Astrocyte (in vitro differentiated cells and primary cell): ENCODE measurements around the gene PPP1R12B. TPM values are rescaled to one million over a fixed set of nuclear protein-coding genes. Genes with fewer than 3 reads are reported as not detected.

Experiments used
- DNase-seq: peaks from one replicate; pipeline ENCODE4 v3.0.0-alpha.2; 2010; ENCODE audit warnings: low read depth
- FAIRE-seq: peaks from 2 replicates; lab custom pipeline; 2011; peaks lifted over from hg19 to GRCh38; lab: Jason Lieb, UNC
- H2AFZ ChIP-seq: 2 replicates; pipeline ENCODE4 v1.6.0; 2012; ENCODE audit warnings: low read depth, low read length, inconsistent platforms
- H3K27ac ChIP-seq: 2 replicates; pipeline ENCODE4 v1.5.1; 2011; ENCODE audit warnings: low read depth, low read length, inconsistent platforms
- H3K27me3 ChIP-seq: 2 replicates; pipeline ENCODE4 v1.6.0; 2011; ENCODE audit warnings: low read length, inconsistent platforms; ENCODE audit not compliant: insufficient read depth
- H3K36me3 ChIP-seq: 2 replicates; pipeline ENCODE4 v1.5.1; 2011; ENCODE audit warnings: low read length, inconsistent platforms; ENCODE audit not compliant: insufficient read depth
- H3K4me1 ChIP-seq: 2 replicates; pipeline ENCODE4 v1.5.1; 2011; ENCODE audit warnings: low read length, inconsistent platforms; ENCODE audit not compliant: insufficient read depth
- H3K4me2 ChIP-seq: 2 replicates; pipeline ENCODE4 v1.6.0; 2012; ENCODE audit warnings: low read length, inconsistent platforms
- H3K4me3 ChIP-seq: 2 replicates; pipeline ENCODE4 v1.5.1; 2011; ENCODE audit warnings: low read depth, mild to moderate bottlenecking, low read length, inconsistent platforms; ENCODE audit not compliant: insufficient read depth
- H3K79me2 ChIP-seq: 2 replicates; pipeline ENCODE4 v1.6.0; 2012; ENCODE audit warnings: mild to moderate bottlenecking, low read length, inconsistent platforms; ENCODE audit not compliant: insufficient read depth
- H3K9ac ChIP-seq: 2 replicates; pipeline ENCODE4 v1.6.0; 2012; ENCODE audit warnings: mild to moderate bottlenecking, low read length, inconsistent platforms
- H3K9me3 ChIP-seq: 2 replicates; pipeline ENCODE4 v1.5.1; 2012; ENCODE audit warnings: low read depth, mild to moderate bottlenecking, low read length, inconsistent platforms; ENCODE audit not compliant: insufficient read depth
- H4K20me1 ChIP-seq: 2 replicates; pipeline ENCODE4 v1.6.0; 2012; ENCODE audit warnings: low read length, inconsistent platforms; ENCODE audit not compliant: insufficient read depth
- H3K27ac Mint-ChIP-seq: one replicate; pipeline ENCODE4 v1.8.0; 2021; ENCODE audit warnings: mild to moderate bottlenecking, mixed read lengths; ENCODE audit not compliant: unreplicated experiment
- H3K27me3 Mint-ChIP-seq: one replicate; pipeline ENCODE4 v1.8.0; 2021; ENCODE audit warnings: low read depth, mixed read lengths; ENCODE audit not compliant: unreplicated experiment
- H3K36me3 Mint-ChIP-seq: one replicate; pipeline ENCODE4 v1.8.0; 2021; ENCODE audit warnings: low read depth, mixed read lengths; ENCODE audit not compliant: unreplicated experiment
- H3K4me1 Mint-ChIP-seq: one replicate; pipeline ENCODE4 v1.8.0; 2021; ENCODE audit warnings: low read depth, mixed read lengths; ENCODE audit not compliant: unreplicated experiment
- H3K4me3 Mint-ChIP-seq: one replicate; pipeline ENCODE4 v1.8.0; 2021; ENCODE audit warnings: mild to moderate bottlenecking, moderate library complexity, mixed read lengths; ENCODE audit not compliant: unreplicated experiment
- H3K9me3 Mint-ChIP-seq: one replicate; pipeline ENCODE4 v1.8.0; 2021; ENCODE audit warnings: mild to moderate bottlenecking, mixed read lengths; ENCODE audit not compliant: unreplicated experiment
- EZH2 ChIP-seq: IDR thresholded peaks from 2 replicates; pipeline ENCODE4 v1.6.1; 2012; ENCODE audit warnings: mild to moderate bottlenecking, low read length, inconsistent platforms; ENCODE audit not compliant: insufficient read depth
- total RNA-seq: library from RNA; stranded (reverse); gene quantifications from 2 replicates; pipeline ENCODE4 v1.2.1, GENCODE V29; 2021
- TF ChIP-seq, protein P1 (sequence below): IDR thresholded peaks from 2 replicates; pipeline ENCODE4 v1.5.1; 2011; ENCODE audit warnings: low read depth, mild to moderate bottlenecking, inconsistent platforms, low read length, moderate library complexity; ENCODE audit not compliant: insufficient read depth

PPP1R12B gene
- total RNA-seq, 1 donor from 2014 or later = 12.2 TPM

DNA sequence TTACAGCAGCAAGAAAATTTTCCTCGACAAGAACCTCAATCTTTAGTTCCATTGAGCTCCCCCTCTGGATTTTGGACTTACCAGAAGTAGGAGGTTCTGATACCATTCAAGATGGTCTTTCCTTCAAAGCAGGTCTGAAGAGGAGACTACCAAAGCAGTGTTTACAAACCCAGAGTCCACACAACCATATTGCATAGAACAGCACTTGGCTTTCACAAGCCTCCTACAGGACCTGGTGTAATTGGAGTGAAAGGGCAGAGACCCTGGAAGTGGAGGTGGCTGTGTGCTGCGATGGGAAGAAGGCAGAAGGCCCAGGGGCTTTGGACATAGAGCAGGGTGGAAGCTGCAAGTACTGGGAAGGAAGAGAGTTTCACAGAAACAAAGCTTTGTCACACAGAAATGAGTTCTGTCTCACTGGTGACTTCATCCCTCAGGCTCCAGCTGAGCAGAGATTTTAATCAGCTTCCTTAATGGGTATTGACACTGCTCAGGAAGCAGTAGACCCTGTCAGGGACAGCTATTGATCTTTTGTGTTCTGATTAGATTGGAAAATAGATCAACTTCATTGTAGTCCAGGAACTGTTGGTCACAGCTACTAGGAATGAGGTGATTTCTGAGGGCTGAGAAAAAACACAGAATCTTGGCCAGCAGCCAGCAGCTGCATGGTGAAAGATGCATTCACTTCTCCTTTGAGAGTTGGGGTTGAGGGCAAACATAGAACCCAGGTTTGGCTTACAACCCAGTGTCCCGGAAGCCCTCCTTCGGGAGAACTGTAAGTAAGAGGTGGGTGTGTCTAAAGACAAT is 237.7 kb downstream of the PPP1R12B start:
- H3K4me1 Mint-ChIP-seq = peaks cover 48% of the 10 kb centered on the region
- Histone ChIP-seq H3K27ac (peak overlapping the region; percentile 41), H3K4me2 (peak overlapping the region; percentile 17), H4K20me1 (no peaks in the 10 kb centered on the region), H3K4me1 (peaks cover 35% of the 10 kb centered on the region), H3K79me2 (no peaks in the 10 kb centered on the region), H3K9ac (peak overlapping the region; percentile 11), H3K27me3 (no peaks in the 10 kb centered on the region), H2AFZ (no peak overlapping the region), H3K4me3 (no peak overlapping the region), H3K36me3 (no peaks in the 10 kb centered on the region), H3K9me3 (no peaks in the 10 kb centered on the region)
- peaks cover 9% of the 10 kb centered on the region for H3K36me3 Mint-ChIP-seq
- TF ChIP-seq, protein P1, sequence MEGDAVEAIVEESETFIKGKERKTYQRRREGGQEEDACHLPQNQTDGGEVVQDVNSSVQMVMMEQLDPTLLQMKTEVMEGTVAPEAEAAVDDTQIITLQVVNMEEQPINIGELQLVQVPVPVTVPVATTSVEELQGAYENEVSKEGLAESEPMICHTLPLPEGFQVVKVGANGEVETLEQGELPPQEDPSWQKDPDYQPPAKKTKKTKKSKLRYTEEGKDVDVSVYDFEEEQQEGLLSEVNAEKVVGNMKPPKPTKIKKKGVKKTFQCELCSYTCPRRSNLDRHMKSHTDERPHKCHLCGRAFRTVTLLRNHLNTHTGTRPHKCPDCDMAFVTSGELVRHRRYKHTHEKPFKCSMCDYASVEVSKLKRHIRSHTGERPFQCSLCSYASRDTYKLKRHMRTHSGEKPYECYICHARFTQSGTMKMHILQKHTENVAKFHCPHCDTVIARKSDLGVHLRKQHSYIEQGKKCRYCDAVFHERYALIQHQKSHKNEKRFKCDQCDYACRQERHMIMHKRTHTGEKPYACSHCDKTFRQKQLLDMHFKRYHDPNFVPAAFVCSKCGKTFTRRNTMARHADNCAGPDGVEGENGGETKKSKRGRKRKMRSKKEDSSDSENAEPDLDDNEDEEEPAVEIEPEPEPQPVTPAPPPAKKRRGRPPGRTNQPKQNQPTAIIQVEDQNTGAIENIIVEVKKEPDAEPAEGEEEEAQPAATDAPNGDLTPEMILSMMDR = no peak
- TF ChIP-seq EZH2 = no peak
- no peaks in the 10 kb centered on the region for H3K9me3 Mint-ChIP-seq
- no peaks in the 10 kb centered on the region for H3K27me3 Mint-ChIP-seq
- peak overlapping the region; percentile 50 for H3K4me3 Mint-ChIP-seq
- peak; percentile 36 for DNase-seq
- peak overlapping the region; percentile 95 for H3K27ac Mint-ChIP-seq
- no peak for FAIRE-seq

DNA sequence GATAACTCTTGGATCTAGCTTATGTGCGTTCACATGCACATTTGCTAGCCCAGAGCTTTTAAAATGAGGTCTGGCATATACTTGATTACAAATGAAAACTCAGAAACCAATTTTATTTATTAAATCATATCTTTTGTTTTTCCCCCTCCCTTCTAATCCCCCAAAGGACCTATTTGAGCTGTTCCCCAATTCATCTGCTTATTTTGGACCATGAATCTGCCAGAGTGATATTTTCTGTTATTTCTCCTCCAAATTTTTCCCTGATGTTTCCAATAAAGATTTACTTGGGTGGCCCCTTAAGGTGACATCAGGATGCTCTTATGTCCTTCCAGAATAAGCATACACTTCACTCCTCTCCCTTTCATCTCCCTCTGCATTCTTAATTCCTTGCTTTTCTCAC is 238.4 kb downstream of the PPP1R12B start:
- no peak for FAIRE-seq
- TF ChIP-seq, protein P1 = no peak
- TF ChIP-seq EZH2 = no peak
- H3K4me1 Mint-ChIP-seq = peaks cover 48% of the 10 kb centered on the region
- H2AFZ ChIP-seq = no peak overlapping the region
- no peaks in the 10 kb centered on the region for H4K20me1 ChIP-seq
- no peak for DNase-seq
- H3K36me3 ChIP-seq = no peaks in the 10 kb centered on the region
- no peaks in the 10 kb centered on the region for H3K9me3 ChIP-seq
- peak overlapping the region; percentile 50 for H3K4me3 Mint-ChIP-seq
- peaks cover 42% of the 10 kb centered on the region for H3K4me1 ChIP-seq
- H3K9ac ChIP-seq = no peak overlapping the region
- no peak overlapping the region for H3K4me3 ChIP-seq
- no peak overlapping the region for H3K27ac ChIP-seq
- no peaks in the 10 kb centered on the region for H3K79me2 ChIP-seq
- peaks cover 5% of the 10 kb centered on the region for H3K36me3 Mint-ChIP-seq
- H3K9me3 Mint-ChIP-seq = no peaks in the 10 kb centered on the region
- H3K4me2 ChIP-seq = peak overlapping the region; percentile 17
- no peaks in the 10 kb centered on the region for H3K27me3 ChIP-seq
- H3K27me3 Mint-ChIP-seq = no peaks in the 10 kb centered on the region
- H3K27ac Mint-ChIP-seq = peak overlapping the region; percentile 20
